ENCODE measurements around the gene ARMC12. TPM values are rescaled to one million over a fixed set of nuclear protein-coding genes. Genes with fewer than 3 reads are reported as not detected.

ARMC12 gene
- total and polyA plus RNA-seq, 2 of the 13 experiments (the other 11 are each of a cell fraction or from before 2014, with no cell fraction given), result 1.3 TPM; not detected in 1

DNA sequence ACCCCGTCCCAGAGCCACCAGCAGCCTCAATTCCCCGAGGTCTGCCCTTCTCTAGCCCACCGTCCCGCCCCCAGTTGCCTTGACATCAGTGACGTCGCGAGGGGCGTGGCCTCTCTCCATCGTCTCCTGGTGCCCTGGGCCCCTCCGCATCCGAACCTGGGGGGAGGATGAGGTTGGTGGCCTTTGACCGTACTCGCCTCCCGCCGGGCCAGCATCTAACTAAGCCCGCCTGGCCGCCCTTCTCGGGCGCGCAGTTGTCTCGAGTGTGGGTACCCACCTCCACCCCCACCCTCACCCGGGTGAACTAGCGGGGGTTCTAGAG lies 5.5 kb upstream of the ARMC12 start (continued):
- TF ChIP-seq, protein P1, sequence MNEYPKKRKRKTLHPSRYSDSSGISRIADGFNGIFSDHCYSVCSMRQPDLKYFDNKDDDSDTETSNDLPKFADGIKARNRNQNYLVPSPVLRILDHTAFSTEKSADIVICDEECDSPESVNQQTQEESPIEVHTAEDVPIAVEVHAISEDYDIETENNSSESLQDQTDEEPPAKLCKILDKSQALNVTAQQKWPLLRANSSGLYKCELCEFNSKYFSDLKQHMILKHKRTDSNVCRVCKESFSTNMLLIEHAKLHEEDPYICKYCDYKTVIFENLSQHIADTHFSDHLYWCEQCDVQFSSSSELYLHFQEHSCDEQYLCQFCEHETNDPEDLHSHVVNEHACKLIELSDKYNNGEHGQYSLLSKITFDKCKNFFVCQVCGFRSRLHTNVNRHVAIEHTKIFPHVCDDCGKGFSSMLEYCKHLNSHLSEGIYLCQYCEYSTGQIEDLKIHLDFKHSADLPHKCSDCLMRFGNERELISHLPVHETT (CRISPR knock-in tag; conservative IDR thresholded peaks at IDR 0.05), result no peak
- TF ChIP-seq HOXA9 (CRISPR knock-in tag; IDR thresholded peaks at IDR 0.05; ENCODE audit: borderline replicate concordance) (no peak), PTBP1 (IDR thresholded peaks at IDR 0.05; ENCODE audit: low read depth, low read length, poor library complexity, severe bottlenecking) (peak; percentile 51), RFX3 (CRISPR knock-in tag; IDR thresholded peaks at IDR 0.05) (peak; percentile 74), ZSCAN20 (CRISPR knock-in tag; IDR thresholded peaks at IDR 0.05; ENCODE audit: borderline replicate concordance) (no peak), HOXD1 (CRISPR knock-in tag; IDR thresholded peaks at IDR 0.05) (no peak), ZNF501 (CRISPR knock-in tag; IDR thresholded peaks at IDR 0.05) (no peak), ZBTB38 (CRISPR knock-in tag; IDR thresholded peaks at IDR 0.05) (no peak), ZNF33A (CRISPR knock-in tag; IDR thresholded peaks at IDR 0.05; ENCODE audit: borderline replicate concordance) (no peak), CREB1 (IDR thresholded peaks at IDR 0.05) (peak; percentile 72), CREB1 (CRISPR knock-in tag; IDR thresholded peaks at IDR 0.05) (no peak; the same call in 1 of the 2 replicates), JUNB (CRISPR knock-in tag; IDR thresholded peaks at IDR 0.05; ENCODE audit: borderline replicate concordance) (no peak), HNF4A (CRISPR knock-in tag; IDR thresholded peaks at IDR 0.05) (peak; percentile 37; the same call in 1 of the 2 replicates), AGO1 (IDR thresholded peaks at IDR 0.05; ENCODE audit: low read depth, low read length, poor library complexity, severe bottlenecking) (peak; percentile 78), HIVEP1 (CRISPR knock-in tag; IDR thresholded peaks at IDR 0.05) (no peak), ZBTB42 (CRISPR knock-in tag; IDR thresholded peaks at IDR 0.05) (0 out of 2 replicates have a peak, but pooled peaks have one; percentile 3), CBX5 (CRISPR knock-in tag; IDR thresholded peaks at IDR 0.05; ENCODE audit: borderline replicate concordance) (no peak), ZNF652 (CRISPR knock-in tag; IDR thresholded peaks at IDR 0.05; ENCODE audit: borderline replicate concordance, low read depth) (no peak), MYC (CRISPR knock-in tag; IDR thresholded peaks at IDR 0.05; ENCODE audit: borderline replicate concordance) (no peak)
- TF ChIP-seq, protein P2, sequence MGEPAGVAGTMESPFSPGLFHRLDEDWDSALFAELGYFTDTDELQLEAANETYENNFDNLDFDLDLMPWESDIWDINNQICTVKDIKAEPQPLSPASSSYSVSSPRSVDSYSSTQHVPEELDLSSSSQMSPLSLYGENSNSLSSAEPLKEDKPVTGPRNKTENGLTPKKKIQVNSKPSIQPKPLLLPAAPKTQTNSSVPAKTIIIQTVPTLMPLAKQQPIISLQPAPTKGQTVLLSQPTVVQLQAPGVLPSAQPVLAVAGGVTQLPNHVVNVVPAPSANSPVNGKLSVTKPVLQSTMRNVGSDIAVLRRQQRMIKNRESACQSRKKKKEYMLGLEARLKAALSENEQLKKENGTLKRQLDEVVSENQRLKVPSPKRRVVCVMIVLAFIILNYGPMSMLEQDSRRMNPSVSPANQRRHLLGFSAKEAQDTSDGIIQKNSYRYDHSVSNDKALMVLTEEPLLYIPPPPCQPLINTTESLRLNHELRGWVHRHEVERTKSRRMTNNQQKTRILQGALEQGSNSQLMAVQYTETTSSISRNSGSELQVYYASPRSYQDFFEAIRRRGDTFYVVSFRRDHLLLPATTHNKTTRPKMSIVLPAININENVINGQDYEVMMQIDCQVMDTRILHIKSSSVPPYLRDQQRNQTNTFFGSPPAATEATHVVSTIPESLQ (CRISPR knock-in tag; conservative IDR thresholded peaks at IDR 0.05), result no peak
- TF ChIP-seq, protein P3, sequence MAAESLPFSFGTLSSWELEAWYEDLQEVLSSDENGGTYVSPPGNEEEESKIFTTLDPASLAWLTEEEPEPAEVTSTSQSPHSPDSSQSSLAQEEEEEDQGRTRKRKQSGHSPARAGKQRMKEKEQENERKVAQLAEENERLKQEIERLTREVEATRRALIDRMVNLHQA (CRISPR knock-in tag; IDR thresholded peaks at IDR 0.05), result no peak
- TF ChIP-seq, protein P4, sequence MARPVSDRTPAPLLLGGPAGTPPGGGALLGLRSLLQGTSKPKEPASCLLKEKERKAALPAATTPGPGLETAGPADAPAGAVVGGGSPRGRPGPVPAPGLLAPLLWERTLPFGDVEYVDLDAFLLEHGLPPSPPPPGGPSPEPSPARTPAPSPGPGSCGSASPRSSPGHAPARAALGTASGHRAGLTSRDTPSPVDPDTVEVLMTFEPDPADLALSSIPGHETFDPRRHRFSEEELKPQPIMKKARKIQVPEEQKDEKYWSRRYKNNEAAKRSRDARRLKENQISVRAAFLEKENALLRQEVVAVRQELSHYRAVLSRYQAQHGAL (CRISPR knock-in tag; IDR thresholded peaks at IDR 0.05; ENCODE audit: not compliant biosample characterization), result no peak
- TF ChIP-seq, protein P5, sequence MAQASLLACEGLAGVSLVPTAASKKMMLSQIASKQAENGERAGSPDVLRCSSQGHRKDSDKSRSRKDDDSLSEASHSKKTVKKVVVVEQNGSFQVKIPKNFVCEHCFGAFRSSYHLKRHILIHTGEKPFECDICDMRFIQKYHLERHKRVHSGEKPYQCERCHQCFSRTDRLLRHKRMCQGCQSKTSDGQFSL (CRISPR knock-in tag; IDR thresholded peaks at IDR 0.05), result no peak
- TF ChIP-seq, protein P6, sequence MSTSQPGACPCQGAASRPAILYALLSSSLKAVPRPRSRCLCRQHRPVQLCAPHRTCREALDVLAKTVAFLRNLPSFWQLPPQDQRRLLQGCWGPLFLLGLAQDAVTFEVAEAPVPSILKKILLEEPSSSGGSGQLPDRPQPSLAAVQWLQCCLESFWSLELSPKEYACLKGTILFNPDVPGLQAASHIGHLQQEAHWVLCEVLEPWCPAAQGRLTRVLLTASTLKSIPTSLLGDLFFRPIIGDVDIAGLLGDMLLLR (CRISPR knock-in tag; IDR thresholded peaks at IDR 0.05), result no peak
- TF ChIP-seq, protein P7, sequence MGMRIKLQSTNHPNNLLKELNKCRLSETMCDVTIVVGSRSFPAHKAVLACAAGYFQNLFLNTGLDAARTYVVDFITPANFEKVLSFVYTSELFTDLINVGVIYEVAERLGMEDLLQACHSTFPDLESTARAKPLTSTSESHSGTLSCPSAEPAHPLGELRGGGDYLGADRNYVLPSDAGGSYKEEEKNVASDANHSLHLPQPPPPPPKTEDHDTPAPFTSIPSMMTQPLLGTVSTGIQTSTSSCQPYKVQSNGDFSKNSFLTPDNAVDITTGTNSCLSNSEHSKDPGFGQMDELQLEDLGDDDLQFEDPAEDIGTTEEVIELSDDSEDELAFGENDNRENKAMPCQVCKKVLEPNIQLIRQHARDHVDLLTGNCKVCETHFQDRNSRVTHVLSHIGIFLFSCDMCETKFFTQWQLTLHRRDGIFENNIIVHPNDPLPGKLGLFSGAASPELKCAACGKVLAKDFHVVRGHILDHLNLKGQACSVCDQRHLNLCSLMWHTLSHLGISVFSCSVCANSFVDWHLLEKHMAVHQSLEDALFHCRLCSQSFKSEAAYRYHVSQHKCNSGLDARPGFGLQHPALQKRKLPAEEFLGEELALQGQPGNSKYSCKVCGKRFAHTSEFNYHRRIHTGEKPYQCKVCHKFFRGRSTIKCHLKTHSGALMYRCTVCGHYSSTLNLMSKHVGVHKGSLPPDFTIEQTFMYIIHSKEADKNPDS (CRISPR knock-in tag; IDR thresholded peaks at IDR 0.05), result no peak

Data from HepG2 (cell line).